Stomach (tissue), 4 donors: Measurements from ENCODE around the gene KBTBD3.

Experiments
- EP300 ChIP-seq: sonication (generic); formaldehyde crosslinking; IDR thresholded peaks from one replicate; pipeline ENCODE4 v1.6.1; 2017; ENCODE audit warnings: antibody characterized with exemption
- POLR2A ChIP-seq, 4 donors: fragments of 450-650 bp; IDR thresholded peaks; one replicate each; pipeline ENCODE4 v1.6.1; 2016; ENCODE audit warnings: antibody characterized with exemption in 4 of 4, control low read depth in 2 of 4, mild to moderate bottlenecking in 1 of 4, moderate library complexity in 1 of 4
- POLR2AphosphoS5 ChIP-seq, 3 donors: sonication (generic); formaldehyde crosslinking; IDR thresholded peaks; one replicate each; pipeline ENCODE4 v1.6.1; 2016; ENCODE audit warnings: antibody characterized with exemption in 3 of 3
- TF ChIP-seq, protein P1 (sequence below), 7 experiments: fragments of 450-650 bp in 4 of 7; fragments of 200-600 bp in 3 of 7; sonication (generic) in 3 of 7; IDR thresholded peaks; one replicate each; pipeline ENCODE4 v1.5.1; 2016 to 2019; ENCODE audit warnings: antibody characterized with exemption in 7 of 7, control low read depth in 2 of 7, mild to moderate bottlenecking in 1 of 7

DNA sequence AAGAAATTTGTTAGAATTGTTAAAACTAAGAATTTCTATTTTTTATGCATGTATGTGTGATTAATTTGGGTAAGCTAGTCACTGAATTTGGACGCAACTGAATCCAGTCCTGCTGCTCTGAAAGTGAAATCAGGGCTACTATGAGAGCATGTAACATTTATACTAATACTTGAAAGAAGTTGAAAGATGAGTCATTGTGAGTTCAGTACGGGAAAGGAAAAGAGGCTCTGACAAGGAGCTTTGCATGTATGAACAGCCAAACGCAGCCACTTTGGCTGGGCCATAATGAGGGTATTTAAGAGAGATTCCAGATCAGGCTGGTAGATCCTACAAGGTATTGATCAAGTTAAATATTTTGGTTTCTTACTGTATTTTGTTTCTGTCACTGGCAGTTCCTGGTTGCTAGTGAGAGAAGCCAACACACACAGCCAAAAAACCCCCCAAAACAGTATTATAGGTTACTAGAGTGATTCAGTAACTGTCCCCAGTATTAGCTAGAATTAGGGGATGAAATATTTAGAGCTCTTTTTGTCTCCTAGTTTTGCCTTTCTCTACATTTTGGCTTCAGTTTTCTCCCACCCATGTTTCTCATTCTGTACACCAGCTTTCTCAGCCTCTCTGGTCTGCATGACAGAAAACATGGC lies 14.5 kb upstream of the KBTBD3 start:
- TF ChIP-seq, protein P1, sequence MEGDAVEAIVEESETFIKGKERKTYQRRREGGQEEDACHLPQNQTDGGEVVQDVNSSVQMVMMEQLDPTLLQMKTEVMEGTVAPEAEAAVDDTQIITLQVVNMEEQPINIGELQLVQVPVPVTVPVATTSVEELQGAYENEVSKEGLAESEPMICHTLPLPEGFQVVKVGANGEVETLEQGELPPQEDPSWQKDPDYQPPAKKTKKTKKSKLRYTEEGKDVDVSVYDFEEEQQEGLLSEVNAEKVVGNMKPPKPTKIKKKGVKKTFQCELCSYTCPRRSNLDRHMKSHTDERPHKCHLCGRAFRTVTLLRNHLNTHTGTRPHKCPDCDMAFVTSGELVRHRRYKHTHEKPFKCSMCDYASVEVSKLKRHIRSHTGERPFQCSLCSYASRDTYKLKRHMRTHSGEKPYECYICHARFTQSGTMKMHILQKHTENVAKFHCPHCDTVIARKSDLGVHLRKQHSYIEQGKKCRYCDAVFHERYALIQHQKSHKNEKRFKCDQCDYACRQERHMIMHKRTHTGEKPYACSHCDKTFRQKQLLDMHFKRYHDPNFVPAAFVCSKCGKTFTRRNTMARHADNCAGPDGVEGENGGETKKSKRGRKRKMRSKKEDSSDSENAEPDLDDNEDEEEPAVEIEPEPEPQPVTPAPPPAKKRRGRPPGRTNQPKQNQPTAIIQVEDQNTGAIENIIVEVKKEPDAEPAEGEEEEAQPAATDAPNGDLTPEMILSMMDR (IDR thresholded peaks at IDR 0.05): no peak
- TF ChIP-seq POLR2AphosphoS5 (IDR thresholded peaks at IDR 0.05): no peak
- no peak for TF ChIP-seq POLR2A (IDR thresholded peaks at IDR 0.05)
- TF ChIP-seq EP300: no peak
